ENCODE data around the gene DCLRE1B. TPM values are rescaled to one million over a fixed set of nuclear protein-coding genes. Genes with fewer than 3 reads are reported as not detected.
"Not testable (repeated sequence)": the region's sequence is repeated elsewhere in the genome, so short reads cannot be mapped to it uniquely, and the experiment has no call there.

Gene DCLRE1B
- total RNA-seq, 2 donors from 2014 or later: 4.2 to 10.1 TPM

DNA sequence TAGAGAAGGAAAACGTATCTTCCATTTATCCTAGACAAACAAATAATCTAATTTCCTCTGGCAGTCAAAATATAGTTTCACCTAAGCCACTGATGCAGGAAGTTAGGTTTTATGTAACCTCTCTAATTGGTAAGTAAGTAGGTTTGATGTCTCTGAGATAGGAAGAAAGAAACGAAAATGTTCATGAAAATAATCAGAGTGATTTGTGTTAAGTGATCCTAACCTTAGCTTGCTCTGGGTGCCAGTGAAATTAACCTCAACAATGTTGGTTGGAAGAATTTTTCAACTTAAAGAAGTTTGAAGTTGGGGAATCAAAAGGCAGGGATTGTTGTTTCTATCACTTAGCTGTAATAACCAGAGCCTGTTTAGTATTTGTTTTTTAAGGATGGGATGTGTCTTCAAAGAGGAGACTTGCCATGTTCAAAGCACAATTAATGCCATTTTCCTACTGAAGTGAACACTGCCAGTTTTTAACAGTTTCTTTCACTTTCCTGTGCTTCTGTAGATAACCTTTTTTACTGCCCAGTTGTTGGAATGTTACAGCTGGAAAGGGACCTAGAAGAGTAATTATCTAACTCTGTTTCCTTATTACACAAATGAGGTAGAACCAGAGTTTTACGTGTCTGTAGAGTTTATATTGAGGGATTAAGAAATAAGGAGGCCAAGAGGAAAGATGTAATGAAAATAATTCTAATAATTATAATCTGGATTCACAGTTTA lies 42.4 kb downstream of the DCLRE1B start:
- Histone ChIP-seq H3K4me3 (no peak overlapping the region), H3K4me1 (replicated peaks) (peaks cover 3% of the 10 kb centered on the region), H3K9me3 (no peaks in the 10 kb centered on the region), H3K27me3 (replicated peaks; ENCODE audit: insufficient read depth) (no peaks in the 10 kb centered on the region), H3K27ac (no peak overlapping the region), H3K36me3 (no peaks in the 10 kb centered on the region)
- intact Hi-C loops (cut with DNase I): no loop called here
- TF ChIP-seq CTCF (IDR thresholded peaks at IDR 0.05): no peak
- TF ChIP-seq POLR2A (IDR thresholded peaks at IDR 0.05): no peak
- TF ChIP-seq POLR2AphosphoS5 (IDR thresholded peaks at IDR 0.05): no peak
- DNase-seq (ENCODE audit: low spot score): no peak
- 4% methylated on average over 3 of the region's 3 CpGs for WGBS

DNA sequence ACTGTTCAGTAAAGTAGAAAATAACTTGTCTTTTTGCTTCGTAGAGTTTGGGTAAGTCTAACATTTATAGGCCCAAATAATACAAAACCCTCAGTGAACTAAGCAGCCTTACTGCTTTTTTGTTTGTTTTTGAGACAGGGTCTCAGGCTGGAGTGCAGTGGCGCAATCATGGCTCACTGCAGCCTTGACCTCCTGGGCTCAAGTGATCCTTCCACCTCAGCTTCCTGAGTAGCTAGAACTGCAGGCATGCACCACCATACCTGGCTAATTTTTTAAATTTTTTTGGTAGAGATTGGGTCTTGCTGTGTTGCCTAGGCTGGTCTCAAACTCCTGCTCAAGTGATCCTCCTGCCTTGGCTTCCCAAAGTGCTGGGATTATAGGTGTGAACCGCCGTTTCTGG lies 43.0 kb downstream of the DCLRE1B start:
- H3K27me3 ChIP-seq (replicated peaks; ENCODE audit: insufficient read depth); H3K4me1 ChIP-seq (replicated peaks); intact Hi-C loops (cut with DNase I); H3K36me3 ChIP-seq; H3K27ac ChIP-seq; DNase-seq (ENCODE audit: low spot score); H3K9me3 ChIP-seq; H3K4me3 ChIP-seq: not testable (repeated sequence)
- 56% methylated on average over 4 of the region's 4 CpGs for WGBS

GRCh38 chr1:113949007-113949406 lies 43.9 kb downstream of the DCLRE1B start:
- H3K9me3 ChIP-seq: no peaks in the 10 kb centered on the region
- H3K36me3 ChIP-seq: no peaks in the 10 kb centered on the region
- H3K27me3 ChIP-seq (replicated peaks; ENCODE audit: insufficient read depth): no peaks in the 10 kb centered on the region
- DNase-seq (ENCODE audit: low spot score): no peak
- intact Hi-C loops (cut with DNase I): no loop called here
- no peak for TF ChIP-seq POLR2AphosphoS5 (IDR thresholded peaks at IDR 0.05)
- TF ChIP-seq CTCF (IDR thresholded peaks at IDR 0.05): peak in 1 of 4 experiments; percentile 23
- no peak for TF ChIP-seq POLR2A (IDR thresholded peaks at IDR 0.05)
- H3K27ac ChIP-seq: no peak overlapping the region
- WGBS: 81% methylated on average over 5 of the region's 5 CpGs
- H3K4me1 ChIP-seq (replicated peaks): peaks cover 3% of the 10 kb centered on the region
- H3K4me3 ChIP-seq: no peak overlapping the region

- no peak for DNase-seq (ENCODE audit: low spot score)
- TF ChIP-seq POLR2A (IDR thresholded peaks at IDR 0.05) (no peak), CTCF (IDR thresholded peaks at IDR 0.05) (no peak), POLR2AphosphoS5 (IDR thresholded peaks at IDR 0.05) (no peak)
- Histone ChIP-seq H3K9me3 (no peaks in the 10 kb centered on the region), H3K4me3 (no peak overlapping the region), H3K27me3 (replicated peaks; ENCODE audit: insufficient read depth) (no peaks in the 10 kb centered on the region), H3K4me1 (replicated peaks) (peaks cover 3% of the 10 kb centered on the region), H3K36me3 (no peaks in the 10 kb centered on the region), H3K27ac (no peak overlapping the region)
- intact Hi-C loops (cut with DNase I): no loop called here
- WGBS: 100% methylated on average over 1 of the region's 1 CpG
These were observed 45.8 kb downstream of the DCLRE1B start for GRCh38 chr1:113950908-113951307.

DNA sequence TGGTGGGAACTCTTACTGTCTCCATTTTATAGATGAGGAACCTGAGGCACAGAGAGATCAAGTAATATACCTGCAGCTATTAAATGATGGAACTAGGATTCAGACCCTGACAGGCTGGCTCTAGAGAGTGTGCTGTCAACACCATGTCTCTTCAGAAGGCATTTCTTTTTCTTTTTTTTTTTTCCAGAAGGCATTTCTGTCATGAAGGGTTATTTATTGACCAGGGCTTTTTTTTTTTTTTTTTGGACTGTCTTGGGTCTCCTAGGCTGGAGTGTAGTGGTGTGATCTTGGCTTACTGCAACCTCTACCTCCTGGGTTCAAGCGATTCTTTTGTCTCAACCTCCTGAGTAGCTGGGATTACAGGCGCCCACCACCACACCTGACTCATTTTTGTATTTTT lies 46.6 kb downstream of the DCLRE1B start:
- DNase-seq (ENCODE audit: low spot score): no peak
- Histone ChIP-seq H3K27ac (no peak overlapping the region), H3K36me3 (no peaks in the 10 kb centered on the region), H3K9me3 (no peaks in the 10 kb centered on the region), H3K27me3 (replicated peaks; ENCODE audit: insufficient read depth) (no peaks in the 10 kb centered on the region), H3K4me3 (no peak overlapping the region), H3K4me1 (replicated peaks) (peaks cover 2% of the 10 kb centered on the region)
- TF ChIP-seq POLR2AphosphoS5 (IDR thresholded peaks at IDR 0.05) (no peak), POLR2A (IDR thresholded peaks at IDR 0.05) (no peak), CTCF (IDR thresholded peaks at IDR 0.05) (no peak)
- intact Hi-C loops (cut with DNase I): no loop called here
- 100% methylated on average over 2 of the region's 2 CpGs for WGBS
